ENCODE data around the gene HOXA7. TPM values are rescaled to one million over a fixed set of nuclear protein-coding genes. Genes with fewer than 3 reads are reported as not detected.
A peak's percentile ranks its signal among the peaks of the same experiment; 100 is the strongest.

Gene HOXA7
- total RNA-seq, 1 experiment from 2014 or later = 0.56 TPM

GRCh38 chr7:27157702-27158431 lies 1.4 kb upstream of the HOXA7 start:
- Histone ChIP-seq H3K27ac (ENCODE audit: low read depth, low read length, poor library complexity, severe bottlenecking) (no peak overlapping the region), H3K36me3 (ENCODE audit: insufficient read depth, low read length, poor library complexity, severe bottlenecking) (no peaks in the 10 kb centered on the region), H3K9me3 (ENCODE audit: low read depth, low read length, poor library complexity, severe bottlenecking) (no peaks in the 10 kb centered on the region), H3K27me3 (replicated peaks; ENCODE audit: insufficient read depth, low read depth, low read length, poor library complexity) (peaks cover 61% of the 10 kb centered on the region), H3K4me1 (ENCODE audit: insufficient read depth, low read length, poor library complexity, severe bottlenecking) (peaks cover 7% of the 10 kb centered on the region), H3K4me3 (ENCODE audit: low read depth, low read length, poor library complexity, severe bottlenecking) (no peak overlapping the region)
- ChIA-PET CTCF (no interaction called here), POLR2A (ENCODE audit: low non-redundant PET) (no interaction called here)
- intact Hi-C loops (cut with micrococcal nuclease; ENCODE audit: unreplicated experiment) = no loop called here
- no peak for TF ChIP-seq EZH2 (IDR thresholded peaks at IDR 0.05; ENCODE audit: borderline replicate concordance, low read depth, low read length, poor library complexity, severe bottlenecking)
- TF ChIP-seq, protein P1, sequence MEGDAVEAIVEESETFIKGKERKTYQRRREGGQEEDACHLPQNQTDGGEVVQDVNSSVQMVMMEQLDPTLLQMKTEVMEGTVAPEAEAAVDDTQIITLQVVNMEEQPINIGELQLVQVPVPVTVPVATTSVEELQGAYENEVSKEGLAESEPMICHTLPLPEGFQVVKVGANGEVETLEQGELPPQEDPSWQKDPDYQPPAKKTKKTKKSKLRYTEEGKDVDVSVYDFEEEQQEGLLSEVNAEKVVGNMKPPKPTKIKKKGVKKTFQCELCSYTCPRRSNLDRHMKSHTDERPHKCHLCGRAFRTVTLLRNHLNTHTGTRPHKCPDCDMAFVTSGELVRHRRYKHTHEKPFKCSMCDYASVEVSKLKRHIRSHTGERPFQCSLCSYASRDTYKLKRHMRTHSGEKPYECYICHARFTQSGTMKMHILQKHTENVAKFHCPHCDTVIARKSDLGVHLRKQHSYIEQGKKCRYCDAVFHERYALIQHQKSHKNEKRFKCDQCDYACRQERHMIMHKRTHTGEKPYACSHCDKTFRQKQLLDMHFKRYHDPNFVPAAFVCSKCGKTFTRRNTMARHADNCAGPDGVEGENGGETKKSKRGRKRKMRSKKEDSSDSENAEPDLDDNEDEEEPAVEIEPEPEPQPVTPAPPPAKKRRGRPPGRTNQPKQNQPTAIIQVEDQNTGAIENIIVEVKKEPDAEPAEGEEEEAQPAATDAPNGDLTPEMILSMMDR (conservative IDR thresholded peaks at IDR 0.05; ENCODE audit: low read depth, low read length) = no peak
- BruUV-seq (replicated peaks) = no TSS peak
- no peak for DNase-seq (ENCODE audit: low spot score)

DNA sequence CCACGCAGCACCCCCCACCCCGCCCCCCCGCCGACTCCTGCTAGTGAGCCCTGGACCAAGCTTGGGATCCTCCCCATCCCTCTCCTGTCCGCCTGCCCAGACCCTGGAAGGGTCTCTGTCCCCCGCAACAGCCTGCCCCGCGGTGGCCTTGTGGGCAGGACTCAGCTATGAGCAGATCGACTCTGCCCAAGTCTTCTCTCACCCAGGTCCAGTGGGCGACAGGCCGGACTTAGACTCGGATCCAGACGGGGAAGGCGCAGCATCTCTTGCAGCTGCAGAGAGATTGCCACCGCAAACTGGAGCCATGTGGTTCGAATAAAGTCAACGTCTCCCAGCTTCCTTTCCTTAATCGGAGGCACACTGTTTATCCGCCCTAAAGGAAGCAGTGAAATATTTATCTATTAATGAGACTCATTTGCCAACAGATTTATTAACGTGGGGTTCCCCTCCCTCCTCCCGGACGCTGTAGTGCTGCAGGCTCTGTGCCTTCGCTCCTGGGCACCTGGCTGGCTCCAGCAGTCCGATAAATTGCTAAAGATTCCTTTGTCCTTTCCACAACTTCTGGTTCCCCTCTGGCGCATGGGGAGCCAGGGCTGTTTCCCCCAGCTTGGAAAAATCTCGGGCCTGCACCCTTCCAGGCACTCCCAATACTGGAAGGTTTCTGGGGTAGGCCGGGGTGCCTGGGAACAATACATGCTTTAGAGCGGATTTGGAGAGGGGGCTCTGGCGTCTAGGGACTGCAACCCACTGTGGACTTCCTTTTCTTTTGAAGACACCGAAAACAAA lies 634 bp upstream of the HOXA7 start:
- TF ChIP-seq, protein P1 (conservative IDR thresholded peaks at IDR 0.05; ENCODE audit: low read depth, low read length) = no peak
- intact Hi-C loops (cut with micrococcal nuclease; ENCODE audit: unreplicated experiment) = no loop called here
- Histone ChIP-seq H3K27ac (ENCODE audit: low read depth, low read length, poor library complexity, severe bottlenecking) (no peak overlapping the region), H3K9me3 (ENCODE audit: low read depth, low read length, poor library complexity, severe bottlenecking) (no peaks in the 10 kb centered on the region), H3K36me3 (ENCODE audit: insufficient read depth, low read length, poor library complexity, severe bottlenecking) (no peaks in the 10 kb centered on the region), H3K4me3 (ENCODE audit: low read depth, low read length, poor library complexity, severe bottlenecking) (peak overlapping the region; percentile 49), H3K27me3 (replicated peaks; ENCODE audit: insufficient read depth, low read depth, low read length, poor library complexity) (peaks cover 63% of the 10 kb centered on the region), H3K4me1 (ENCODE audit: insufficient read depth, low read length, poor library complexity, severe bottlenecking) (peaks cover 7% of the 10 kb centered on the region)
- no peak for DNase-seq (ENCODE audit: low spot score)
- no TSS peak for BruUV-seq (replicated peaks)
- CTCF ChIA-PET = no interaction called here
- POLR2A ChIA-PET (ENCODE audit: low non-redundant PET) = no interaction called here

GRCh38 chr7:27155816-27156507 lies 513 bp downstream of the HOXA7 start:
- intact Hi-C loops (cut with micrococcal nuclease; ENCODE audit: unreplicated experiment) = no loop called here
- no peak overlapping the region for H3K27ac ChIP-seq (ENCODE audit: low read depth, low read length, poor library complexity, severe bottlenecking)
- peaks cover 7% of the 10 kb centered on the region for H3K4me1 ChIP-seq (ENCODE audit: insufficient read depth, low read length, poor library complexity, severe bottlenecking)
- H3K4me3 ChIP-seq (ENCODE audit: low read depth, low read length, poor library complexity, severe bottlenecking) = peak overlapping the region; percentile 49
- no TSS peak for BruUV-seq (replicated peaks)
- H3K36me3 ChIP-seq (ENCODE audit: insufficient read depth, low read length, poor library complexity, severe bottlenecking) = no peaks in the 10 kb centered on the region
- DNase-seq (ENCODE audit: low spot score) = no peak
- TF ChIP-seq, protein P1 (conservative IDR thresholded peaks at IDR 0.05; ENCODE audit: low read depth, low read length) = no peak
- TF ChIP-seq EZH2 (IDR thresholded peaks at IDR 0.05; ENCODE audit: borderline replicate concordance, low read depth, low read length, poor library complexity, severe bottlenecking) = peak; percentile 95
- H3K27me3 ChIP-seq (replicated peaks; ENCODE audit: insufficient read depth, low read depth, low read length, poor library complexity) = peaks cover 75% of the 10 kb centered on the region
- ChIA-PET CTCF (no interaction called here), POLR2A (ENCODE audit: low non-redundant PET) (no interaction called here)
- no peaks in the 10 kb centered on the region for H3K9me3 ChIP-seq (ENCODE audit: low read depth, low read length, poor library complexity, severe bottlenecking)

Measured in A673 (cell line).